OCI-LY7 (cell line): ENCODE measurements around the gene DTX1.

Experiments
- CTCF ChIP-seq: fragments of 200-600 bp; sonication (generic); conservative IDR thresholded peaks from 2 replicates; pipeline ENCODE4 v1.5.1; 2014; ENCODE audit warnings: mild to moderate bottlenecking, antibody characterized with exemption, low read length, moderate library complexity, mixed read lengths
- EZH2phosphoT487 ChIP-seq: fragments of 200-600 bp; sonication (generic); IDR thresholded peaks from 2 replicates; pipeline ENCODE4 v1.6.1; 2018; ENCODE audit warnings: low read depth, borderline replicate concordance, mild to moderate bottlenecking, mixed run types, antibody characterized with exemption, low read length, moderate library complexity, mixed read lengths

- no peak for TF ChIP-seq CTCF
- no peak for TF ChIP-seq EZH2phosphoT487
Measured at GRCh38 chr12:113019025-113019424, 37.5 kb upstream of the DTX1 start.
